Ammon's horn (tissue), 1 donor: ENCODE measurements around the gene COPE.
A peak's percentile ranks its signal among the peaks of the same experiment; 100 is the strongest.

Experiments used
- DNase-seq: peaks from one replicate; pipeline ENCODE4 v3.0.0-alpha.2; 2016; ENCODE audit warnings: low spot score

The COPE gene

DNA sequence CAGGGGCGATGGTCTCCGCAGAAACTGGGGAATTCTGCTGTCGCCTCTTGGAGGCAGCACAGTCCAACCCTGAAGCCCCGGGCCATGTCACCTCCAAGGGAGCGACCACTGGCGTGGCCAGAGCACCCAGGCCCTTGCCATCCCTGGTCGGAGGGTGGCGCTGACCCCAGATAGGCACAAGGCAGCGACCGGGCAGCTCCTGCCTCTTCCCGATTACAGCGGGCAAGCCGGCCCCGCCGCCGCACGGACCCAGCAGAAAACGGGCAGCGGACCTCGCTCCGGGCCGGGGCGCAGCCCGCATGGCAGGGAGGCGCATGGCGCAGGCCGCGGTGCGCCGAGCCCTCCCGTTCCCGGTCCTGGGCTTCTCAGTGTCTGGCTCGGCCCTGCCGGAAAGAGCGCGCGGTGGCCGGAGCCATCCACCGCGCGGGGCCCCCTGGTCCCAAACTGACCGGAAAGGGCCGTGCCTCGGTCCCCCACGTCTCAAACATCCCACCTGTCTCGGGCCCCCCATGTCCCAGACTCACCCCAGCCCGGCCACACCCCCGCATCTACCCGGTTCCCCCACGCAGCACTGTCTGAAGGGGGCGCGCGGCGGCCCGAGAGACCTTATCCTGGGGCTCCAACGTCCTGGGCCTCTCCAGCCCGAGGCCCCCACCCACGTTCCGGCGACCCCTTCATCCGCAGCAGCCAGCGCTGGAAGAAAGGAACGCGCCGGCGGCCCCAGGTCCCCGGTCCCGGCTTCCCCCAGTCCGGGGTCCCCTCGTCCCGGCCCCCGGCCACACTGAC, 24.0 kb downstream of the COPE start:
- DNase-seq, result peak; percentile 90

DNA sequence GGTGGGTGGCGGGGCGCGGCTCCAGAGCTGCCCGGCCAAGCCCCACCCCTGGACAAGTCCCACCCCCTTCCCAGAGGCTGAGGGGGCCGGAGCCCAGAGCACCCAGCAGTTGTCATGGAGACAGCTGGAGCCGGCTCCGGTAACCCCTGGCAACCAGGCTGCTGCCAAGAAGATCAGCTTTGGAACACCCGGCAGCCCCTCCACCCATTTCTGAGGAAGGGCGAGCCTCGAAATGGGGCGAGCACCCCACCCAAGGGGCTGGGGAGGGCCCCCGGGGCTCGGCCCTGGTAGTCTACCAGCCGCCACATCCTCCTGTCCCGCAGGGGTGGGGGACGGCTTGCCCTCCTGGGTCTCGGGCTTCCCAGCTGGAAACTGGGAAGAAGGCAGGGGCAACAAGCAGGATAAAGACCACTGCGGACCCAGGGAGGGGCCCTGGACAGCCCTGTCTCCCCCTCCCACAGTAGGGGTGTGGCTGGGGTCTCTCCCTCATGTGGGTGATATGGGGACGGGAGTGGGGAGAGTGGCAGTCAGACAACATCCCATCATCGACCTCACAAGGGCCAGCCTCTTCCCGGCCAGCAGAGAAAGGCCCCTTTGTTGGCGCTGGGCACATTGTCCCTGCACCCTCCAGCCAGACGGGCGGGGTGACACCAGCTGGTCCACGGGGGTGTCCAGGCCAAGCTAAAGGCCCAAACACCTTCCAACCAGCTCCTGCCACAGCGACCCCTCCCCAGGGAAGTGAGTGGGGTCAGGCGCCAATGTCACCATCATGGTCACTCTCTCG, 24.7 kb downstream of the COPE start:
- DNase-seq, result peak; percentile 97

DNA sequence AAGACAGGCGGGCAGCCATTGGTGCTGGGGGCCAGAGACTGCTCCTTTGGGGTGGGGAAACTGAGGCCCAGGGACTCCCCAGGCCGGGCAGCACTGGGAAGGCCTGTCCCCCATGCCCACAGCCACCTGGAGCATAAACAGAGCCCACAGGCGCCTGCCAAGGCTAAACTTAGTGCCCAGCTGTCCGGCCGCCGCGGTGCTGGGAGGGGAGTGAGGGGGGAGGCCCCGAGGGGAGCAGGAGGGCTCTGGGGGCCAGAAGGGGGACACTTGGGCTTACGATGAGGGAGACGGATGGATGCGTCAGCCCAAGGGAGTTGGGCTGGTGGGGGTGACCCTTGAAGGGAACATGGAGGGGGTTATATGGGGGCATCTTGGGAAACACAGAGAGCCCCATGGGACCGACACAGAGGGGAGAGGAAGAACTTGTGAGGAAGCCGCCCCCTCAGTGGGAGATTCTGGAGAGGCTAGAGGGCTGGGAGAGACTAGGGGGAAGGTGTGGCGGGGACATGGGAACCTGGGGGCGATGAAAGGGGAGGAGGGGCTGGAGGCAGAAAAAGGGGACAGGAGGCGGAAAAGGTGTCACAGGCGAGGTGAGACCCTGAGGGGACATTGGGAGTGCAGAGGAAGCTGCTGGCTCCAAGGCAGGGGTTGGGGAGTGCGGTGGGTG, 25.5 kb downstream of the COPE start:
- no peak for DNase-seq

DNA sequence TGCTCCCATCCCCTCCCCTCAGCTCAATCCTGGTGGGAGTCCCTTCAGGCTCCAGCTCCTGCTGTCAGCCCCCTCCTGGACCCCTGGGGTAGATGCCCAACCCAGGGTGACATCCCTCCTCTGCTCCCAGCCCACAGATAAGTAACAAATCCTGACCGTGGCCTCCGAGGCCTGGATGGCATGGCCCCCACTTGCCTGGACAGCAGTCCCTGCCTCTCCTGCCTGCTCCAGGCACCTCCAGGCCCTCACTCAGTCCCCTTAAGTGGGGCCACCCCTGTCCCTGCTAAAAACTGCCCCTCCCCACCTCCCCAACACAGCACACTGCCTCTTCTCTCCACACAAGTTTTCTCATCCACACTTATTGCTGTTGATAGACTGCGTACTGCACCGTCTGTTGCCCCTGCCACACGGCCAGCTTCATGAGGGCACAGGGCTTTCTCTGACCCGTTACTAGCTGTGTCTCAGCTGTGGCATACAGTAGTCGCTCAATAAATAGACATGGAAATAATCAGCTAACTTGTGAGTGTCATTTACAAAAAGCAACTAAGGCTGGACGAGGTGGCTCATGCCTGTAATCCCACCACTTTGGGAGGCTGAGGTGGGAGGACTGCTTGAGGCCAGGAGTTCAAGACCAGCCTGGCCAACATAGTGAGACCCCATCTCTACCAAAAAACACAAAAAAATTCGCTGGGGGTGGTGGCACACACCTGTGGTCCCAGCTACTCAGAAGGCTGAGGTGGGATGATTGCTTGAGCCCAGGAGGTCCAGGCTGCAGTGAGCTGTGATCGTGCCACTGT, 29.0 kb downstream of the COPE start:
- DNase-seq, result no peak

DNA sequence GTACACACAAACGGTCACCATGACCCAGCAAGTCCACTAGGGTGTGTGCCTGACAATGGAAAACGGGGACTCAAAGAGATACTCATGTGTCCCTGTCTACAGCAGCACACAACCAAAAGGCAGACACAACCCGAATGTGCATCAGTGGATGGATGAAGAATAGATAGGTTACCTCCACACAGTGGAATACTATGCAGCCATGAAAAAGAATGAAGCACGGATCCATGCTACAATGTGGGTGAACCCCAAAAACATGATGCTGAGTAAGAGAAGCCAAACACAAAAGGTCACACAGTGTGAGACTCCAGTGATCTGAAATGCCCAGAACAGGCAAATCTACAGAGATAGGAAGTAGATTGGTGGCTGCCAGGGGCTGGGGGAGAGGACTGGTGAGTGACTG, 32.2 kb downstream of the COPE start:
- DNase-seq, result no peak

DNA sequence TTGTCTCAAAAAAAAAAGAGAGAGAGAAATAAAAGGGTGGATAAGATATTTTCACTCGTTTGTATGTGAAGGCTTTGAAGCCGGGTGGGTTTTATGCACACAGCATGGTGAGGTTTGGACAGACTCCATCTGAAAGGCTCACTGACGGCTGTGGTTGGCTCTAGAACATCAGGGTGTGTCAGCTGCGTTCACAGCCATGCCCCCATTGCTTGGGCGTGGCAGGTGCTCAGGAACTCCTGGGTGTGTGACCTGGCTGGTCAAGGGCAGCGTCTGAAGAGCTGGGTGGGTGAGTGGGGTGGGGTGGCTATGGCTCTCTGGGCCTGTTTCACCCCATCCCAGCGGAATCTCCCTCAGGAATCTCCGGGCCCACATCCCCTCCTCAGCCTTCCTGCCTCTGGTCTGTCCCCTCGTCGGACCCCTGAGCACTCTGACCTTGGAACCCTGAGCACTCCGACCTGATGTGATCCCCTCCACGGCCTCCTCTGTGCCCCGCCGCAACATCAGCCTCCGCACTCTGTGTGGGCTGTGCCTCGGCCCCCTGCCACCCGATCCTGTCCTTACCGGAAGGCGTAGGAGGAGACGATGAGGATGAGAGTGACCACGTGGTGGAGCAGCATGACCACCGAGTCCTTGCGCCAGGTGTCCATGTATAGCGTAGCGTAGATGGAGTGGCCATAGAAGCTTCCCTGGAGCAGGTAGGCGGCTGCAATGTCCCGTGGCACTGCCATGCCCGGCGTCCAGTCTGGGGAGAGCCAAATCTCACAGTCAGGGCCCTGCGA, 35.5 kb downstream of the COPE start:
- no peak for DNase-seq

DNA sequence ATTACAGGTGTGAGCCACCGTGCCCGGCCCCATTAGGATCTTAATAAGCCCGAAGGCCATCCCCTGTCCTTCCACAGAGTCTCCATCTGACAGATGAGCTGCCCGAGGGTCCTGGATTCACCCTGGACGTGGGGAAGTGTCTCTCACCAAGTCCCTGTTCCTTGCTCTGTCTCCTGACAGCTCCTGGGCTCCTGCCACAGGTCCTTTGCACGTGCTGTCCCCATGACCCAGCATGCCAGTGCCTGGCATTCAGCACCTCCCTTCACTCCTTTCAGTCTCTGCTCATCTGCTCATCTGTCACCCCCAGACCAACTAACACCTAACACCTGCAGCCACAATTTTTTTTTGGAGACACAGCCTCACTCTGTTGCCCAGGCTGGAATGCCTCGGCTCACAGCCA, 37.7 kb downstream of the COPE start:
- DNase-seq, result no peak

DNA sequence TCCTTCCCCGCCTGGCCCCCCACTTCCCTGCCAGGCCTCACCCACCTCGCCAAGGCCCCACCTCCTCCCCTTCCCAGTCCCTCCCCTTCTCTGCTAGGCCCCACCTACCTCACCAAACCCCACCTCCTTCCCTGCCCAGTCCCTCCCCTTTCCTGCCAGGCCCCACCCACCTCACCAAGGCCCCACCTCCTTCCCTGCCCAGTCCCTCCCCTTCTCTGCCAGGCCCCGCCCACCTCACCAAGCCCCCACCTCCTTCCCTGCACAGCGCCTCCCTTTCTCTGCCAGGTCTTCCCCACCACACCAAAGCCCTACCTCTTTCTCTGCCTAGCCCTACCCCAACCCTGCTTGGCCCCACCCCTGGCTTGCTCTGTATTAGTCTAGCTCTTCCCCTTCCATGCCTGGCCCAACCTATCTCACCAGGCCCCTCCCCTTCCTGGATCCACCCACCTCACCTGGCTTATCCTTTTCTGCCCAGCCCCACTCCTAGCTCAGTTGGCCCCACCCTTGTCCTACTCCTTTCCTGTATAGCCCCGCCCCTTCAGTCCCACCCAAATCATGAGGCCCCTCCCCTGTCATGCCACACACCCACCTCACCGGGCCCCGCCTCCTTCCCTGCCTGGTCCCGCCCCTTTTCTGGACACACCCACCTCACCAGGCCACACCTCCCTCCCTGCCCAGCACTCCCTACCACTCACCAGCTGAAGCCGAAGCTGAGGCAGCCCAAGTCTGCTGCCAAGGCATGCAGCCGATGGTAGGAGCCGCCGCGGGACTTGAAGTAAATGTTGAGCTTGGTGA, 39.4 kb downstream of the COPE start:
- DNase-seq, result no peak

DNA sequence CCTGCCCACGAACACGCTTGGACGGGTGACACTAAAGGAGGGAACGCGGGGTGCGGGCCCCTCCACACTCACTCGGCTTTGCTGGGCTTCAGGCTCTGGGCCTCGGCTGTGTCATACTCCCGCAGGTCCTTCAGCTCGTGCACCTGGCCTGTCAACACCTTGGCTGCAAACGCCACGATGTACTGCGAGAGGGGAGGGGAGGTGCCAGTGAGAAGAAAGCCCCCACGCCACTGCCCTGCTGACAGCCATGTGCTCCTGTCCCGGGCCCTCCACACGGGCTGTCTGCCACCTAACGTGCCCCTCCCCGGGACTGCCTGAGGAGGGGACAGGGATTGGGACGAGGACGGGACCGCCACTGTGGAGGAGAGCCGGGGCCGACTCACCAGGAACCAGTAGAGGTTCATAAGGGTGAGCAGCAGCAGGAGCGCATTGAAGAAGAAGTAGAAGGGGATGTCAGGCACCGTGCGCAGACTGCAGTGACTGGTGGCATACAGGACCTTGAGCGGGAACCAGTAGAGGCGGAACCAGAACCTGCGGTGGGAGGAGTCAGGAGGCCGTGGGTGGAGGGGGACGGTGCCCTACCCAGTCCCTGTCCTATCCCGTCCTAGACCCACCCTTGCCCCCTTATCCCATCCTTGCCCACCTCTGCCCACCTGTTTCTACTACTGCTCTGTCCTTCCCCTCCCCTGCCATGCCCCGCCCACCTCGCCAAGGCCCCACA, 40.2 kb downstream of the COPE start:
- no peak for DNase-seq

DNA sequence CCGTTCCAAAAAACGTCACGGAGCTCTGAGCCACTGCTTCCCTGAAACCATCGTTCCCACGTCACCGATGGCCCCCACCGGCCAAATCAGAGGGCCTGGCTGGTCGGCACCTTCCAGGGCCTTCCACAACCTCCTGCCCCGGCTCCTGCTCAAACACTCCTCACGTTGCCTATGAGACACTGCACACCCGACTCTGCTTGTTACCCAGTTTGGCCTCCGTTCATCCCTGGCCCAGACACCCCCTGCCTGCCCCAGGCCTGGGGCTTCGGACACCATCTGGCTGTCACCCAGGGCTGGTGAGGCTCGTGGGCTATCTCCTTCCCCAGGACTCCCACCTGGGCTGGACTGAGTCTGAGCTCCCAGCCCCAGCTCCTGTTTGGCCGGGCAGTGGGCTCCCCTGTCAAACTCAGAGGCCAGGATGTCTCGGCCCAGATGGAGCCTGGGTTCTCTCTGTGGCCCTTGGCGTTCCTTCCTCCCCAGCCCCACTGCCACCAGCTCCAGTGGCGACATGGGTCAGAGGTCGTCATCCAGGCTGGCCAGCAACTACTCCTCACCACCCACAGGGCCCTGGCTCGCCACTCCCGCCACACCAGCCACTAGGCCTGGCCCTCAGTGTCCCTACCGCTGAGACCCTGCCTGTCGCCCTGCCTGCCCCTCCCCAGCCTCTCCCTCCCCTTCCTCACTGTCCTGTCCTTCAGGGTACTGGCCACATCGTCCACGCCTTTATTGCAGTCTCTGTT, 41.0 kb downstream of the COPE start:
- no peak for DNase-seq

DNA sequence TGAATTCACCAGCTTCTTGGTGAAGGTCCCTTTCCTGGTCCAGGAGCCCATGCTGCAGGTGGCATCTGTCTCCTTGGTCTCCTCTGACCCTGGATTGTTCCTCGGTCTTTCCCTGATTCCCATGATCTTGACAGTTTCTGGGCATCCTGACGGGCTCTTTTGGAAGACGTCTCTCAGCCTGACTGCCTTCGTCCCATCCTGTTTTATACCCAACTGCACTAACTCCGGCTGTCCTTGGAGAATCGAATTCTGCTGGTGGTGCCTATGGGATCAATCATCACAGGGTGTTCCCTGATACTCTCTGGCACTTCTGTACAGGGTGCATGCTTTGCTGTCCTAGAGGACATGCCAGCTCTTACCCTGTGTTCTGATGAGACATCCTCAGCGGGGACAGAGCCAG, 42.3 kb downstream of the COPE start:
- no peak for DNase-seq

DNA sequence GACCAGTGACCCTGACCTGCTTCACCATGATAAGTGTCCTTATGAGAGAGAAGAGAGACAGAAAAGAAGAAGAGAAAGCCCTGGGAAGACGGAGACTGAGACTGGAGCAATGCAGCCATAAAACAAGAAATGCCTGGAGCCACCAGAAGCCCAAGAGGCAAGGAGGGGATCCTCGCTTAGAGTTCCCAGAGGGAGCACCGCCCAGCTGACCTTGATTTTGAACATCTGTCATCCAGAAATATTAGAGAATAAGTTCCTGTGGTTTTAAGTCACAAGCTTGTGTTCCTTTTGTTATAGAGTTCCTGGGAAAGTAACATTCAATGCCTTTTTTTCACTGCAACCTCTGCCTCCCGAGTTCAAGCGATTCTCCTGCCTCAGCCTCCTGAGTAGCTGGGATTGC, 43.5 kb downstream of the COPE start:
- no peak for DNase-seq

DNA sequence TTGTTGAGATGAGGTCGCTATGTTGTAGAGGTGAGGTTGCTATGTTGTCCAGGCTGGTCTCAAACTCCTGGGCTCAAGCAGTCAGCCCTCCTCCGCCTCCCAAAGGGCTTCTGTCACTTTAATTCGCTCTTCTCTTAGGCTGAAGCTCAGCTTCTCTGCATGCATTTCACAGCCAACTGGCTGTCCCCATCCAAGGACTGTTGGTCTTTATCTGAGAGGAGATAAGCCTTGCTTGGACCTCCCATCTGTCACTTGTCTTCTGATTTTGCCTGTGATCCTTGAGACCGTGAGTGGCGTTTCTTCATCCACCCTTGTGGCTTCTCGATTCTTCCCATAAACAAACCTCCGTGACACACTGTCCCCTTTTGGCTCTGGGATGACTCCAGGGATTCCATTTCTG, 47.6 kb downstream of the COPE start:
- no peak for DNase-seq

DNA sequence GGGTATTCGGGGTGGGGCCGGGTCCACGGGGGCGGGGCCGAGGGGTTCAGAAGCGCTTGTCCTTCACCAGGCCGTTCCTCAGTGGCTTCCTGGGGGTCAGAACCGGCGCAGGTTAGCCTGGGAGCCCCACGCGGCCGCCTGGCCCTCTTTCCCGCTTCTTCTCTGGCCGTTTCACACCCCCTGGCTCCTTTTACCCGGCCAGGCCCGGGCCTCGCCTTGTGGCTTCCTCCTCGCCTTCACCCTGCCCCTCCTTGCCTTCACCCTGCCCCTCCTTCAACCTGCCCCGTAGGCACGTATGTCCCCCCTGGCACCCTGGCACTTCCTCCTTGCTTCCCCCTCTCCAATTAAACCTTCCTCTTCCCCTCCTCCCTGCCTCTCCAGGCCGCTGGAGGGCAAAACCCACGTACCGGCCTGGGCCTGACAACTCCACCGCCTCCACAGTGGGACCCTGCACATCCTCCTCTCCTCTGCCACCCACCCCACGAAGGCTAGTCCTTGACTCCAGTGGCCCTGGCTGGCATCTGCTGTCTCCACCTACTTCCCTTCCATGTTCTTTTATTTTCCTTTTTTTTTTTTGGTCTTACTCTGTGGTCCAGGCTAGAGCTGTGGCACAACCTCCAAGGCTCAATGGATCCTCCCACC, 48.5 kb downstream of the COPE start:
- DNase-seq, result no peak

DNA sequence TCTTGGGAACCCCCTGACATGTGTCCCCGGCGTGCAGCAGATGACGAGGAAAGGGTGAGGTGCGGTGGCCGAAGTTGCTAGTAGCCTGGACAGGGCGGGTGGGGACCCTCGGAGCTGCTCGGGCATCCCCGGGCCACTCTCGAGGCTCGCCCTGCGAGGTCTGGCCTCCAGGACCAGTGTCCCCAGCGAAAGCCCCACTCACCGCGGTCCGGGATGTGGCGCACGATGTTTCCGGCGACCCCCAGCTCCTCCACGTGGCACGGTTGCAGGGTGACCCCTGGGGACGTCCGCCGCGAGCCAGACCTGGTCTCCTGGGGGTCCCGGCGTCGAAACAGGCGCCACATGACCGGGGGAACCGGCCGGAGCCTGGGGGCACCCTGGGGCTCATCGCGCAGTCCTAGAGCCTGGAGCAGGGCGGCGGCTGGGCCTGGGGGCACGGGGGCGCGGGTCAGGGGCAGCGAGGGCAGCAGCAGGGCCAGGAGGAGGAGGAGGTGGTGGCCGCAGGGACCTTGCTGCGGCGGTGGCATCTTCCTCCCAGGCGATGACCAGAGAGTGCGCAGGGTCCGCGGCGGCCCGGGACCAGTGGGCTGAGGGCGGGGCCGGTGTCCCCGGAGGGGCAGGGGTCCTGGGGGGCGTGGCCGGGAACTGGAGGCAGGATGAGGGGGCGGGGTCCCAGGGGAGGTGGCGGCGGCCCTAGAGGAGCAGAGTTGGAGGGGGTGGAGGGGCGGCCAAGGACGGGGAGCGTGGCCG, 49.2 kb downstream of the COPE start:
- DNase-seq, result no peak

DNA sequence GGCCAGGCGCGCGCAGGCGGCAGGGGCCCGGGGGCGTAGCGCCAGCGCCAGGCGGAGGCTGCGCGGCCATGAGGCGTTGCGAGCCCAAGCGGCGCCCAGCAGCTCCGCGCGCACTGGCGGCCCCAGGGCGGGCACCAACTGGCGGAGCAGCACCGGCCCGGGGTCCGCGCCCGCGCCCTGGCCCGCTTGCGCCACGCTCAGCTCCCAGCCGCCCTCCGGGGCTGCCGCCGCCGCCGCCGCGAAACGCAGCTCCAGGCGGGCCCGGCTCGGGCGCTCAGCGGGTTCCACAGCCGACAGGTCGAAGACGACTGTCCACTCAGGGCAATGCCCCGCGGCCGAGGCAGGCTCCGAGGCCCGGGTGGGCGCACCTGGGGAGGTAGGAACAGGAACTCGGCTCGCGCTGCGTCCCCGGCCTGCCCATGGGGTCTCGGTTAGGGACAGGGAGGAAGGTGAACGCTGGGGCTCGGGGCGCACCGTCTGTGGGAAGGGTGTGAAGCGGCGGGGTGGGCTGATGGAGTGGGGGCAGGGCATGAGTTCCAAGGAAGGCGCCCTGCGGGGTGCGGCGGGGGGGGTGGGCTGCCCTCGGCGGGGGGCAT, 50.1 kb downstream of the COPE start:
- no peak for DNase-seq

DNA sequence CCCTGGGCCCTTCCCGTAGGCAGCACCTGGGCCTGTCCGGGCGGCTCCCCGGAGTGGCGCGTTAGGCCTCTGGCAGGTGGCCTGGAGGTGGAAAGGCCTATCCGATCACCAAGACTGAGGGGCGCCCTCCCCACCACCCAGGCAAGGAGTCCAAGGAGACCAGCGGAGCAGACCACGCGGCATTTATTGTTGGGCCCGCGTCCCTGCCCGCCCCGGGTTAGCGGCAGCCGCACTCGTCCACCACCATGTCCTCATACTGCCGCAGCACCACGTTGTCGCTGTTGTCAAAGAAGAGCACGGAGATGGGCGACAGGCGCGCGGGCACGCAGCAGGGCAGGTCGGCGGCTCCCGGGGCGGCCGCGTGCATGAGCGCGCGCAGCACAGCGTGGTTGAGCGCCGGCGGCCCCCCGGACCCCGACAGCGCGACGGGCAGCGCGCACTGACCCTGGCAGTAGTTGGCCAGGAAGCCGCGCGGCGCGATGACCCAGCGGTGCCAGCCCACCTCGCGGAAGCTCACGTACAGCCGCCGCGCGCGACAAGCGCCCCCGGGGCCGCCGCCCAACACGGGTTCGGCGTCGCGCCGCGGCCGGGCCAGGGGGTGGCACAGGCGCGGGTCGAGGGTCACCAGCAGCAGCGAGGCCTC, 50.7 kb downstream of the COPE start:
- DNase-seq, result no peak
